Fibroblast of lung (primary cell): ENCODE data around the gene TSSK6. TPM values are rescaled to one million over a fixed set of nuclear protein-coding genes. Genes with fewer than 3 reads are reported as not detected.

ENCODE experiments used
- DNase-seq, 2 donors: peaks; one replicate each; pipeline versions ENCODE4 v3.0.0 to v3.0.0-alpha.2; 2010; ENCODE audit warnings: low read depth in 2 of 2
- H2AFZ ChIP-seq: 2 replicates; pipeline ENCODE4 v1.5.1; 2012; ENCODE audit warnings: low read length, control low read depth, inconsistent platforms
- H3K27ac ChIP-seq: 2 replicates; pipeline ENCODE4 v1.5.1; 2011; ENCODE audit warnings: low read length, control low read depth; ENCODE audit not compliant: insufficient read depth
- H3K27me3 ChIP-seq: 2 replicates; pipeline ENCODE4 v1.5.1; 2011; ENCODE audit warnings: mild to moderate bottlenecking, low read length; ENCODE audit not compliant: control insufficient read depth, insufficient read depth
- H3K36me3 ChIP-seq: 2 replicates; pipeline ENCODE4 v1.5.1; 2011; ENCODE audit warnings: low read length; ENCODE audit not compliant: control insufficient read depth, insufficient read depth
- H3K4me1 ChIP-seq: 2 replicates; pipeline ENCODE4 v1.5.1; 2011; ENCODE audit warnings: low read length; ENCODE audit not compliant: control insufficient read depth, insufficient read depth; ENCODE audit errors: extremely low read depth
- H3K4me2 ChIP-seq: 2 replicates; pipeline ENCODE4 v1.5.1; 2011; ENCODE audit warnings: low read length, control low read depth; ENCODE audit not compliant: insufficient read depth; ENCODE audit errors: extremely low read depth
- H3K4me3 ChIP-seq, 4 experiments: fragments of 200-600 bp in 1 of 4; sonication (generic) in 1 of 4; replicated peaks in 1 of 4; 2 replicates each; pipeline ENCODE4 v1.5.1; 2011 to 2016; ENCODE audit warnings: low read length in 4 of 4, low read depth in 3 of 4, mild to moderate bottlenecking in 3 of 4, control low read depth in 2 of 4, inconsistent platforms in 1 of 4, mixed read lengths in 1 of 4; ENCODE audit not compliant: insufficient read depth in 1 of 4; ENCODE audit errors: control extremely low read depth in 1 of 4
- H3K79me2 ChIP-seq: 2 replicates; pipeline ENCODE4 v1.5.1; 2012; ENCODE audit warnings: mild to moderate bottlenecking, low read length, inconsistent platforms; ENCODE audit not compliant: control insufficient read depth, insufficient read depth
- H3K9ac ChIP-seq: 2 replicates; pipeline ENCODE4 v1.5.1; 2011; ENCODE audit warnings: mild to moderate bottlenecking, low read length, control low read depth; ENCODE audit not compliant: insufficient read depth
- H3K9me3 ChIP-seq: 2 replicates; pipeline ENCODE4 v1.5.1; 2012; ENCODE audit warnings: low read depth, low read length; ENCODE audit not compliant: control insufficient read depth, insufficient read depth
- H4K20me1 ChIP-seq: 2 replicates; pipeline ENCODE4 v1.5.1; 2011; ENCODE audit warnings: low read length; ENCODE audit not compliant: control insufficient read depth, insufficient read depth; ENCODE audit errors: extremely low read depth
- CTCF ChIP-seq, 2 donors: IDR thresholded peaks in 1 of 2; conservative IDR thresholded peaks in 1 of 2; 1 replicate in 1 of 2; 2 replicates in 1 of 2; pipeline ENCODE4 v1.5.1; 2011 to 2012; ENCODE audit warnings: low read length in 2 of 2, control low read depth in 1 of 2, inconsistent platforms in 1 of 2, low read depth in 1 of 2, mild to moderate bottlenecking in 1 of 2
- EZH2 ChIP-seq: IDR thresholded peaks from 2 replicates; pipeline ENCODE4 v1.5.1; 2012; ENCODE audit warnings: low read length, control low read depth, mild to moderate bottlenecking; ENCODE audit errors: missing control alignments
- polyA plus RNA-seq, 2 donors: library from polyadenylated mRNA; depleted of rRNA in 1 of 2; stranded (reverse) in 1 of 2; unstranded in 1 of 2; fragments of >200 nt; gene quantifications; 2 replicates each; pipeline ENCODE4 v1.2.1, GENCODE V29; 2011 to 2012; ENCODE audit warnings: missing spikeins in 1 of 2
- total RNA-seq: library from RNA; depleted of rRNA; stranded (reverse); fragments of >200 nt; gene quantifications from 2 replicates; pipeline ENCODE4 v1.2.1, GENCODE V29; 2014

Gene TSSK6
- total and polyA plus RNA-seq, 2 donors (not counting 1 experiment from before 2014, with no cell fraction given) = 0.47 to 5.8 TPM

- no peaks in the 10 kb centered on the region for H3K9me3 ChIP-seq
- TF ChIP-seq EZH2 (no peak), CTCF (conservative IDR thresholded peaks at IDR 0.05 in 1 of 2, IDR thresholded peaks at IDR 0.05 in 1 of 2; ENCODE audit: low read depth in 1 of 2, low read length in 2 of 2) (no peak)
- peaks cover 5% of the 10 kb centered on the region for H3K36me3 ChIP-seq
- H3K4me3 ChIP-seq = no peak overlapping the region
- peaks cover under 1% of the 10 kb centered on the region for H3K79me2 ChIP-seq
- H3K4me1 ChIP-seq = no peaks in the 10 kb centered on the region
- H2AFZ ChIP-seq = no peak overlapping the region
- no peak overlapping the region for H3K9ac ChIP-seq
- DNase-seq = no peak
- H3K27ac ChIP-seq = no peak overlapping the region
- no peaks in the 10 kb centered on the region for H4K20me1 ChIP-seq
- H3K27me3 ChIP-seq = no peaks in the 10 kb centered on the region
- H3K4me2 ChIP-seq = no peak overlapping the region
Observed at GRCh38 chr19:19525611-19526380, 10.4 kb upstream of the TSSK6 start.

- Histone ChIP-seq H3K9me3 (no peaks in the 10 kb centered on the region), H3K36me3 (peaks cover 7% of the 10 kb centered on the region), H3K27ac (no peak overlapping the region), H4K20me1 (no peaks in the 10 kb centered on the region), H3K79me2 (peaks cover 6% of the 10 kb centered on the region), H3K4me3 (no peak overlapping the region), H3K9ac (no peak overlapping the region), H3K4me1 (no peaks in the 10 kb centered on the region), H3K27me3 (no peaks in the 10 kb centered on the region), H2AFZ (no peak overlapping the region), H3K4me2 (no peak overlapping the region)
- no peak for TF ChIP-seq CTCF (conservative IDR thresholded peaks at IDR 0.05 in 1 of 2, IDR thresholded peaks at IDR 0.05 in 1 of 2; ENCODE audit: low read depth in 1 of 2, low read length in 2 of 2)
- no peak for DNase-seq
Observed at GRCh38 chr19:19524053-19524452, 8.7 kb upstream of the TSSK6 start.

GRCh38 chr19:19523177-19523576 is 7.8 kb upstream of the TSSK6 start:
- no peak for DNase-seq
- Histone ChIP-seq H3K36me3 (peaks cover 7% of the 10 kb centered on the region), H3K9me3 (no peaks in the 10 kb centered on the region), H3K27me3 (no peaks in the 10 kb centered on the region), H3K9ac (no peak overlapping the region), H3K27ac (no peak overlapping the region), H3K4me2 (no peak overlapping the region), H2AFZ (no peak overlapping the region), H3K4me3 (no peak overlapping the region), H4K20me1 (no peaks in the 10 kb centered on the region), H3K79me2 (peaks cover 8% of the 10 kb centered on the region), H3K4me1 (no peaks in the 10 kb centered on the region)
- TF ChIP-seq EZH2 = no peak
- no peak for TF ChIP-seq CTCF (conservative IDR thresholded peaks at IDR 0.05 in 1 of 2, IDR thresholded peaks at IDR 0.05 in 1 of 2; ENCODE audit: low read depth in 1 of 2, low read length in 2 of 2)
